HG02943 (cell line): Measurements from ENCODE around the gene RIN3.

Experiments used
- ATAC-seq: cut with Tn5 transposase; IDR thresholded peaks from one replicate; pipeline ENCODE4 v1.9.1; 2021; ENCODE audit warnings: mild to moderate bottlenecking, low read depth, moderate library complexity; ENCODE audit not compliant: unreplicated experiment

RIN3 gene

GRCh38 chr14:92513204-92513965, at the start of gene RIN3:
RIN3 (plus strand) TSS chr14:92513781; CDS start chr14:92513933, 152 bp downstream.
- ATAC-seq = peak; percentile 47

GRCh38 chr14:92464156-92464555, 49.4 kb upstream of the RIN3 start:
- no peak for ATAC-seq

- ATAC-seq = no peak
These were observed 48.9 kb upstream of the RIN3 start for GRCh38 chr14:92464716-92465115.

GRCh38 chr14:92465353-92466055, 48.1 kb upstream of the RIN3 start:
- ATAC-seq = no peak

GRCh38 chr14:92466059-92466458, 47.5 kb upstream of the RIN3 start:
- no peak for ATAC-seq

GRCh38 chr14:92469515-92469914, 44.1 kb upstream of the RIN3 start:
- ATAC-seq = no peak

- no peak for ATAC-seq
These were observed 43.4 kb upstream of the RIN3 start for GRCh38 chr14:92470215-92470614.

GRCh38 chr14:92470811-92471210, 42.8 kb upstream of the RIN3 start:
- ATAC-seq = no peak

- no peak for ATAC-seq
These were observed 41.7 kb upstream of the RIN3 start for GRCh38 chr14:92471919-92472318.

- no peak for ATAC-seq
These were observed 40.7 kb upstream of the RIN3 start for GRCh38 chr14:92472860-92473259.

GRCh38 chr14:92473261-92473968, 40.2 kb upstream of the RIN3 start:
- ATAC-seq = no peak

- no peak for ATAC-seq
These were observed 39.5 kb upstream of the RIN3 start for GRCh38 chr14:92473969-92474535.

GRCh38 chr14:92475037-92475436, 38.5 kb upstream of the RIN3 start:
- no peak for ATAC-seq

- ATAC-seq = no peak
These were observed 38.0 kb upstream of the RIN3 start for GRCh38 chr14:92475451-92476187.

- ATAC-seq = no peak
These were observed 32.7 kb upstream of the RIN3 start for GRCh38 chr14:92480856-92481255.

- no peak for ATAC-seq
These were observed 32.2 kb upstream of the RIN3 start for GRCh38 chr14:92481386-92481785.

GRCh38 chr14:92481811-92482555, 31.6 kb upstream of the RIN3 start:
- ATAC-seq = no peak

- no peak for ATAC-seq
These were observed 30.8 kb upstream of the RIN3 start for GRCh38 chr14:92482621-92483319.
